NCI-H128 (cell line): Measurements from ENCODE around the gene KIAA1217.

ENCODE experiments used
- DNase-seq: peaks from one replicate; lab custom pipeline; 2025; ENCODE audit not compliant: unreplicated experiment; lab: John Stamatoyannopoulos, UW

KIAA1217 gene

DNA sequence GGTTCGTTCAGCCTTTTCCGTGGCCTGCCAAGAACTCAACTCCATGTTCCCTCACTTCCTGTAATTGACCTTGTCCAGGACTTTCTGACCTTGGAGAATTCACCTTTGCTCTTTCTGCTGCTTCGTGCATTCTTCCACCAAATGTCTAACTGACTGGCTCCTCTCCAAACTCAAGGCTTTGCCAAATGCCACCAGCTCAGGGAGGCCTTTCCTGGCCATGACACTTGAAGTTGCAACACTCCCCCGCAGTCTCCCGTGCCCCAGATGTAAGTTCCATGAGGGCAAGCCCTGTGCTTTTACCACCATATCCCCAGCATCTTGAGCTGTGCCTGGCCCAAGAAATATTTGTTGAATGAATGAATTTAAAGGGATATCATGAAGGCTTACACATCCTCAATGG lies 276.4 kb downstream of the KIAA1217 start:
- no peak for DNase-seq

DNA sequence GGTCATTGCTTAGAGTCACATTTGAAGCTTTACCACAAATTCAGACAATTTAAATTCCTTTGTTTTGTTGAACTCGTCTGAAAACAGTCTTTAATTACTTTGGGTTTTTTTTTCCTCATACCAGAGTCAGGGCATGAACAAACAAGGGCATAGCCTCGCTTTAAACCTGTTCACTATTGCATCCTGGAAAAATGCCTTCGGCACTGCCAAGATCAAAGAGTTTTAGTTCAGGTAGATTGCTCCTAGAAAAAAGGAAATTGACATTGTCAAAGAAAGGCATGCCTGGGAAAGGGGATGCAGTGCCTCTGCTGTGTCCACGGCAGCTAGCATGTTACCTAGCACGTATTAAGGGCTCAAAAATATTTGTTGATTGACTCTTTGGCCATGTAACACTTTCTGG lies 279.7 kb downstream of the KIAA1217 start:
- DNase-seq, result no peak

GRCh38 chr10:24493165-24493564 lies 284.2 kb downstream of the KIAA1217 start:
- no peak for DNase-seq

- DNase-seq, result no peak
Observed at GRCh38 chr10:24494236-24494635, 285.3 kb downstream of the KIAA1217 start.

DNA sequence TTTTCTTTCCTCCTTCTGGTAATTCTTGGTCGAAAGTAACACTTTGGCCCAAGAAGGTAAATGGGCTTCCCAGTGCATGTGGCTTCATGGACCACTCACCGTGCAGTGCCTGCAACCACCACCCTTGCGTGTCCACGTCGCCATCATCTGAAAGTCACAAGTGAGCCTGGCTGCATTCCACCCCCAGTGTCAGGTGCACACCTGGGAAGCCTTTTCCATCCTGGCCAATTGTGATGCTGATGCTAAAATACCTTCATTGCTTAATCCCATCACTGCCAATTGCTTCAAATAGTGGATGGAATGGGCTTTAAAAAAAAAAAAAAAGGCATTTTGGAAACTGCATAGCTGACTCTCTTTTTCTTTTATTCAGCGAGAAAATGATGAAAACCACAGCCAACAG lies 285.8 kb downstream of the KIAA1217 start:
- DNase-seq, result no peak

DNA sequence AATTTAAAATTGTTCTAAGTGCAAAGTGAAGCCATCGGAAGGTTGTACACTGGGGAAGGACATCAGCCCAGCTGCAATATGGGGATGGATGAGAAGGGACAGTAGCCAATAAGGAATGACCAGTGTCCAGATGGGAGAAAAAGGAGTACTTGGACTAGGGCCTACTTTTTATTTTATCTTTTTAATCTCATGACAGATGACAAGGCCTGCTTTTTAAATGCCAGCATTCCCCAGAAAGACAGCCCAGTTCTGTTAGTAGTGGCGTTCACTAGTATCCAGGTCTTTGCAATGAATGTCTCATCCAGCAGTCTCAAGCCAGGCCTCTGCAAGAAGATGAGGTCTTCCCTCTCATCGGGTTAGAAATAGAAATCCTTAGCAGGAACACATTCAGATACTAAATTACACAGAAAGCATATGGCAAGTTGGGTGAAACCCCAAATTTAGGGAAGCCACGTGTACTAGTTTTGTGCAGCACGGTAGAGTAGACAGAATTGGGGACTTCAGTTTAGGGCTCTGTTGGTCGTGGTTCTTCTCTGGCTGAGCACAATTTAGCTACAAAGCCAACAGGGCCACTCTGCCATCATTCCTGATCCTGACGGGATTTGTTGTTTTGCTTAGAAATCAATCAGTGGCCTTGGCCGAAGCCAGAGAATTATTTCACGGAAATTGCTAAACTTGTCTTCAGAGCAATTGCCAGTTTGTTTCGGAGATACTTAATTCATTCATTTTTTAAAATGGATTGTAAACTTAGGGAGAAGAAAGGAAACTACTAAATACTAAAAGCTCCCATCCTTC lies 286.9 kb downstream of the KIAA1217 start:
- no peak for DNase-seq

DNA sequence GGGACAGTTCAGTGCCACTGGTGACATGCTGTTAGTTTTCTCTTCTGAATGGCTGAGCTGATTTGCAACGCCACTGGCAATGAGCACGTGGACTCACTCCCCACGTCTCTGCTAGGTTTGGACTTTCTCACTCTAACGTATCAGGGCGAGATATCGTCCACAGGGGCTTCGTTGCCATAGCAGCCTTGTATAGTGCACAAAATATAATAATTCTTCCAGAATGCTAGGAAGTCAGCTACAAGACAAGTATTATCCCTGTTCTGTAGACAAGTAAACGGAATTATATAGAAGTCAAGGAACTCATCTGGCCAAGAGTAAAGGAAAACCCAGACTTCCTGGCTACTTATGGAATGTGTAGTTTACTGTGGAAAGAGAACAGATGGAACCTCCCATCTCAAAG lies 288.0 kb downstream of the KIAA1217 start:
- no peak for DNase-seq

- DNase-seq, result no peak
Observed at GRCh38 chr10:24501056-24501711, 292.2 kb downstream of the KIAA1217 start.

DNA sequence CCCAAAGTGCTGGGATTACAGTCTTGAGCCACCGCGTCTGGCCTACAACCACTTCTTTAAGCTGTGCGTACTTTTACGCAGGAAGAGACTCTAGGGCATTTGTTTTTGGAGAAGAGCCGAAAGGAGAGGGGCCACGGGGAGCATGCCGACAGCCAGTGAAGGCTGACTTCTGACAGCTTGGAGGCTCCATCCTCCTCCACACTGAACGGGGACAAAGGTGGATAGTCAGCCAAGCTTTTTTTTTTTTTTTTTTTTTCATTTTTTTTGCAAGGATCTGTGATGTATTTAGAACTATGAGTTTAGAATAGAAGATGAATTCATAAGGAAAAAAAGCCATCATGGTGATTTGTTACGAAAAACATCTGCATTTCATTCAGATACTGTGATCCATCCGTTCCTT lies 293.1 kb downstream of the KIAA1217 start:
- DNase-seq, result no peak

GRCh38 chr10:24502801-24503460 lies 294.0 kb downstream of the KIAA1217 start:
- DNase-seq, result no peak

DNA sequence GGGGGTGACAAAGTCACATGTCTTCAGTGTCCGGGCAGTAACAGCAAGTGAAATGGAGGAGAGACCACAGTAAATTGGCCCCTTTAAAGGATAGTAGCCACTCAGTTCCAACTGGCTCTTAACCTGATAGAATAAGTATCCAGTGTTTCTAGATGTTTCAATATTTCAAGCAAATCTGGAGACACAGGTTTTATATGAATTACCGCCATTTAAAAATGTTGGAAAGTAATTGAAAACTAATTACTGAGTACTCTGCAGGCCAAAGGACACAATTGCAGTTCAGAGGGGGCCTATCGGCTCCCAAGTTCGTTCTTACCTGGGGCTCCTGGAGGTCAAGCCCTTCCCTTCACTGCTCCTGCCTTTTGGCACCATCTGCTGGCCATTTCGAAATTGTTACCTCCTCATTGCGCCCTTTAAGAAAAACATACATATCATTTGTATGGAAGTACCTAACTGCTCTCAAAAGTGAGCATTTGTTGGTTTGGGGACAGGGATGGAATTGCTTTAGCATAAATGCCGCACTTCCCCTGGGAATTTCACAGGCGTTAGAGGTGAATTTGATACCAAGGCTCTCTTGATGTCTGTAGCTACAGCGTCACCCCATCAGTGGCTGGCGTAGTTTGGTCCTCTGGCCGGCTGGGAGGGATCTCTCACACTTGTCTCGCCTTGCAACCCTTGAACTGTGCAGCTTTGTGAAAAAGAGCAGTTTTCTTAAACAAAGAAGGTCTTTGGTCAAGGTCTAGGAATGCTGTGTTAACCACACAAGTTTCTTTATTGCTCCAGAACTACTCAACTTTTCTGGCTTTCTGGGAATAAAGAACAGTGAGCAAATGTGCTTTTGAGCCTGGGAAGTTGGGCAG lies 294.8 kb downstream of the KIAA1217 start:
- no peak for DNase-seq

DNA sequence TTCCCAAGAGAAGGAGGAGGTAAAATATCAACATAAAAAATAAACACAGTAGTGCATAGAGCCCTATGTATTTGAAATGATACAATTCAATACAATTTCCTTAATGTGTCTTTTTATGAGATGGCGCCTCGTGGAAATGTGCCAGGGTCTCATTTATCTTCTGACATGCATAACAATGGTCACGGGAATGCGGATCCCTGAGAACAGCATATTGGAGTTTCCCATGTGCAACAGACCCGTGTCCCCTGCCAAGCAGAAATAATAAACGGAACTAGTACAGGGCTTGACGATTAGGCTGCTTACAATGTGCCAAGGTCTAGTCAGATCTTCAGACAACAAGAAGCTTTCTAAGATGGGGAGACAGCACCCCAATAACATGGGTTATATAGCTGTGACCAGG lies 296.8 kb downstream of the KIAA1217 start:
- DNase-seq, result no peak

DNA sequence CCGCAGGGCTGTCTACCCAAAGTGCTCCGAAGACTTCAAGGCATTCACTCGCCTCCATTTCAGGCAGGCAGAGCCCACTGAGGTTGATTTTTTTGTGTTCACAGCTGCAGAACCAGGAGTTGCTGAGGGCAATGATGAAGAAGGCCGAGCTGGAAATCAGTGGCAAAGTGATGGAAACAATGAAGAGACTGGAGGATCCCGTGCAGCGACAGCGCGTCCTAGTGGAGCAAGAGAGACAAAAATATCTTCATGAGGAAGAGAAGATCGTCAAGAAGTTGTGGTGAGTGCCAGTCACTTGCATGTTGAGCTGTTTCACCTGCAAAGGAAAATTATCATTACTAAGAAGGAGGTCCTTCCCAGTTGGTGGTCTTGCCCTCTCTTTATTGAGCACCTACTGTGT lies 304.2 kb downstream of the KIAA1217 start:
- DNase-seq, result no peak

DNA sequence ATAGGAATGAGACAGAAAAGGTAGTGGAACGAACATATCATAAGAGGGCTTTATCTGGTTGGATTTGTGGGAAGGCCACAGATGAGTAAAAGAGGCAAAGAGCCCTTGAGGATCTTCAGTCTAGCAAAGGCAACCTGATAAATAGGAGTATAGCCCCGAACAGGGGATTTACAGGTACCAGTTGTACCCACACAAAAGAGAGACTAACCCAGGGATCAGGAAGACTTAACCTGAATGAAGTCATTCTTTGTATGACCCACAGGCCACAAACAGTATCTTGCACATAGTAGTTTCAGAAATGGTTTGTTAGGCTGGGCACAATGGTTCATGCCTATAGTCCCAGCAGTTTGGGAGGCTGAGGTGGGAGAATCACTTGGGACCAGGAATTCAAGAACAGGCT lies 306.5 kb downstream of the KIAA1217 start:
- no peak for DNase-seq

GRCh38 chr10:24518411-24518810 lies 309.5 kb downstream of the KIAA1217 start:
- DNase-seq, result no peak

DNA sequence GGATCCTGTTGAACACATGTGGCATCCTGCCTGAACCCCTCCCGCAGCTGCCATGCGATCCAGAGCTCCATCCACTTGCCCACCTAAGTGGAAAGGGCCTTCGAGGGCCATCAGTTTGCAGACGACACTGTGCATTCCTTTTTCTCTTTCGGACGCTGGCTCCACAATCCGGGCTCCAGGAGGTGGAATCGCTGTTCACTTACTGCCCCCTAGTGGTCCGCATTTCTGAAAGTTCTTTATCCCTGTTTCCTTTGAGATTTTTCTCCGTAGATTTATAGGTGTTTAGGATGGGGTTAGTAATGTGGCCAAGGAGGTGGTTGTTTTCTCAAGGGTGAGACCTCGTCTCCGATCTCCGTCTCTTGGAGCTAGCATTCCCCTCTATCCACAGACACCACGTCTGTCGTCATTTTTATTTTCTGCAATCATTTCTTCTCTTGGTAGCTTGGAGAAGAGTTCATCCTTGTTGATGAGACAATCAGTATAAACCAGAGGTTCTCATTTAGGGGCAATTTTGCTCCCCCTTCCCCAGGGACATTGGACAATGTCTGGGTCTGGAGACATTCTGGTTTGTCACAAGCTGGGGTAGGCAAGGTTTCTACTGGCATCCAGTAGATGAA lies 310.2 kb downstream of the KIAA1217 start:
- no peak for DNase-seq

GRCh38 chr10:24519950-24520349 lies 311.0 kb downstream of the KIAA1217 start:
- DNase-seq, result no peak

DNA sequence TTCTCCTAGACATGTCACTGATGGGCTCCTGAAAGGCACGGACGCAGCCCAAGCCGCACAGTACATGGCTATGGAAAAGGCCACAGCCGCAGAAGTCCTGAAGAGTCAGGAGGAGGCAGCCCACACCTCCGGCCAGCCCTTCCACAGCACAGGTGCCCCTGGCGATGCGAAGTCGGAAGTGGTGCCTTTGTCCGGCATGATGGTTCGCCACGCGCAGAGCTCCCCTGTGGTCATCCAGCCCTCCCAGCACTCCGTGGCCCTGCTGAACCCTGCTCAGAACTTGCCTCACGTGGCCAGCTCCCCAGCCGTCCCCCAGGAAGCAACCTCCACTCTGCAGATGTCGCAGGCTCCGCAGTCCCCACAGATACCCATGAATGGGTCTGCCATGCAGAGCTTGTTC lies 315.4 kb downstream of the KIAA1217 start:
- DNase-seq, result no peak

DNA sequence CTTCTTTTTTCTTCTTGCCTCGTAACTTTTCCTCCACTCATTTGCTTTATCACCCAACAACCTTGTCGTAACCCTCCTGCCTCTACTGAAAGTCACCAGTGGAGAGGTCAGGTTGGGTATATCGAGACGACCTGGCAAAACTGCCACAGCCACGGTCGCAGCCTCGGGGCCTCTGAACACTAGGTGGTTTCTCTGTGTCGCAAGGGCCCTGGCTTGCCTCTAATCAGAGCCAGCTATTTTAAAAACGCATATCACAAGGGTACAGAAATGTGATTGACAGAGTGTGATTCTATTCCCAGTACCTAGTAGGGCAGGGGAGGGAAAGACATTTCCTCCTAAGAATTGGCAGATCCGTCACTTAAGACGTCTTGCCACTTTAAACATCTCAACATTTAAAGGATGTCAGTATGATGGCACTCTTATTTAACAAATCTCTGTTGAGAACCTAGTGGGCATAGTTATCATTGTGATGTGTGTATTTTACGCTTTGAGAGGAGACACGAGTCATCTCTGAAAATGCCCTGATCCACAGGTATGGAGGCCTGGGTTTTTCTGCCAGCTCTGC lies 317.2 kb downstream of the KIAA1217 start:
- no peak for DNase-seq

DNA sequence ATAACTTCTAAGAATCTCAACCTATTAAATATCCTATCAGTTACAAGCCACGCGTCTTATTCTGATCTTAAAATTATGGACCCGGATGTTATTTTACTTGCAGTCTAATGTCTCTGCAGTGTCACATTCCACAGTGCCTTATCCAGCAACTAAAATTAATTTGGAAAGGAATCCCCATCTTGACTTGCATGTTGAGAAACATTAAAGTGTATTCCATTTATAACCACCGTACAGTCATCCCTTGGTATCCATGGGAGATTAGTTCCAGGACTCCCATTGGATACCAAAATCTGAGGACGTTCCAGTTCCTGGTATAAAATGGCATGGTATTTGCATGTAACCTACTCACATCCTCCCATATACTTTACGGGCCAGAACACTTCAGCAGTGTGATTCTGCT lies 320.0 kb downstream of the KIAA1217 start:
- no peak for DNase-seq

- DNase-seq, result no peak
Observed at GRCh38 chr10:24531439-24531838, 322.5 kb downstream of the KIAA1217 start.
